Measurements from ENCODE around the gene TJP1.

Gene TJP1

GRCh38 chr15:29682781-29683180, 139.5 kb downstream of the TJP1 start:
- TF ChIP-seq, protein P1, sequence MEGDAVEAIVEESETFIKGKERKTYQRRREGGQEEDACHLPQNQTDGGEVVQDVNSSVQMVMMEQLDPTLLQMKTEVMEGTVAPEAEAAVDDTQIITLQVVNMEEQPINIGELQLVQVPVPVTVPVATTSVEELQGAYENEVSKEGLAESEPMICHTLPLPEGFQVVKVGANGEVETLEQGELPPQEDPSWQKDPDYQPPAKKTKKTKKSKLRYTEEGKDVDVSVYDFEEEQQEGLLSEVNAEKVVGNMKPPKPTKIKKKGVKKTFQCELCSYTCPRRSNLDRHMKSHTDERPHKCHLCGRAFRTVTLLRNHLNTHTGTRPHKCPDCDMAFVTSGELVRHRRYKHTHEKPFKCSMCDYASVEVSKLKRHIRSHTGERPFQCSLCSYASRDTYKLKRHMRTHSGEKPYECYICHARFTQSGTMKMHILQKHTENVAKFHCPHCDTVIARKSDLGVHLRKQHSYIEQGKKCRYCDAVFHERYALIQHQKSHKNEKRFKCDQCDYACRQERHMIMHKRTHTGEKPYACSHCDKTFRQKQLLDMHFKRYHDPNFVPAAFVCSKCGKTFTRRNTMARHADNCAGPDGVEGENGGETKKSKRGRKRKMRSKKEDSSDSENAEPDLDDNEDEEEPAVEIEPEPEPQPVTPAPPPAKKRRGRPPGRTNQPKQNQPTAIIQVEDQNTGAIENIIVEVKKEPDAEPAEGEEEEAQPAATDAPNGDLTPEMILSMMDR (conservative IDR thresholded peaks at IDR 0.05; ENCODE audit: low read depth, low read length): no peak
- no peak for DNase-seq (ENCODE audit: low read depth)
- no peak overlapping the region for H3K4me3 ChIP-seq (ENCODE audit: low read length)

GRCh38 chr15:29682361-29682760, 139.9 kb downstream of the TJP1 start:
- no peak overlapping the region for H3K4me3 ChIP-seq (ENCODE audit: low read length)
- TF ChIP-seq, protein P1 (conservative IDR thresholded peaks at IDR 0.05; ENCODE audit: low read depth, low read length): no peak
- DNase-seq (ENCODE audit: low read depth): no peak

DNA sequence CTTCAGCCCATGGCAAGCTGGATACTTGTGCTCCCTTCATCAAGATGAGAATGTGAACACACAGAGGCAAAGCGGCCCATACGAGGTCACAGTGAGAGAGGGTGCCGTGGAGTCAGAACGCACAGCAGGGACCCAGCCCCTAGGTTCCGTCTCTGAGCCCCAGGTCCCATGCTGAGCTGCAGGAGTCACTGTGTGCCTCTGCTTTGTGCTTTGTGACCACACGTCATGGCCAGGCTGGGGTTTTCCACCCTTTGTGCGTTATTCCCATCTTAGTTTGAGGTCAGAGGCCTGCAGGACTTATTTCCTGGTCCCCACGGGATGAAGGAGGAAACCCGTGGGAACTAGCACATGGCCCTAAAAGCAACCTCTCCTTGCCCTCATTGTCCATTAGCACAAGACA, 140.3 kb downstream of the TJP1 start:
- DNase-seq (ENCODE audit: low read depth): no peak
- no peak overlapping the region for H3K4me3 ChIP-seq (ENCODE audit: low read length)
- TF ChIP-seq, protein P1 (conservative IDR thresholded peaks at IDR 0.05; ENCODE audit: low read depth, low read length): no peak

GRCh38 chr15:29681166-29681845, 141.0 kb downstream of the TJP1 start:
- TF ChIP-seq, protein P1 (conservative IDR thresholded peaks at IDR 0.05; ENCODE audit: low read depth, low read length): no peak
- H3K4me3 ChIP-seq (ENCODE audit: low read length): no peak overlapping the region
- no peak for DNase-seq (ENCODE audit: low read depth)

GRCh38 chr15:29680465-29681165, 141.7 kb downstream of the TJP1 start:
- TF ChIP-seq, protein P1 (conservative IDR thresholded peaks at IDR 0.05; ENCODE audit: low read depth, low read length): no peak
- no peak overlapping the region for H3K4me3 ChIP-seq (ENCODE audit: low read length)
- no peak for DNase-seq (ENCODE audit: low read depth)

DNA sequence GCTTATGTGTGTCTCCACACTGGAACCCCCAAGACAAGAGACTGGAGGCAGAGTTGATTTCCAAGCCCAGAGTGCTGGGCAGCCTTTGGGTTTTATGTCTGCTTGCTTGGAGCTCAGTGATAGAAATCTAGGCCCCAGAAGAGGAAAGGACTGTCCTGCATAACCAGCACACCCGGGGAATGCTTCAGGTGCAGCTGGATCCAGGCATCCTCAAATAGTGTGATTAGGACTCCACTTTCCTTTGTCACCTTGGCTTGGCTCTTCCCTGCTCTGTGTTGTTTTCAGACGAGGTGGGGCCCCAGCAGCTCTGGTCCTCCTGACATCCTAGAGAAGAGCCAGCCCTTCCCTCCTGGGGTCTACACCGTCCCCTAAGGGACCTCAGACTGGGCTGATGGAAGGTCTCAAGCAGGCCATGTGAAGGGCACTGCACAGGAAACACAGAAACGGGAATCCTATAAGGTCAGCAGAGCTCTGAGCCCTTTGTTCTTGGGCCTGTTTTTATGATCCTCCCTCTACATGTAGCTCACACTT, 143.7 kb downstream of the TJP1 start:
- DNase-seq (ENCODE audit: low read depth): no peak
- TF ChIP-seq, protein P1 (conservative IDR thresholded peaks at IDR 0.05; ENCODE audit: low read depth, low read length): no peak

More for the DNA sequence above, 143.7 kb downstream of the TJP1 start:
- no peak overlapping the region for H3K4me3 ChIP-seq (ENCODE audit: low read length)

All from retinal pigment epithelial cell (primary cell).